A673 (cell line): ENCODE data around the gene EFTUD2. TPM values are rescaled to one million over a fixed set of nuclear protein-coding genes. Genes with fewer than 3 reads are reported as not detected.

Source experiments
- BruUV-seq: library from RNA; stranded (reverse); fragments of 400-500 nt; replicated peaks from 2 replicates; lab custom pipeline; 2021; lab: Mats Ljungman, UMichigan
- CTCF ChIA-PET: fragments of 300-600 bp; sonication (Branson Sonifier 250); formaldehyde crosslinking; loops from one replicate; lab custom pipeline; 2022; ENCODE audit warnings: antibody characterized with exemption; lab: Charles Lee
- POLR2A ChIA-PET: fragments of 300-600 bp; sonication (Branson Sonifier 250); formaldehyde crosslinking; loops from one replicate; lab custom pipeline; 2022; ENCODE audit warnings: antibody characterized with exemption; ENCODE audit not compliant: low non-redundant PET; lab: Charles Lee
- DNase-seq: peaks from one replicate; pipeline ENCODE4 v3.0.0-alpha.2; 2015; ENCODE audit warnings: low spot score
- H3K27ac ChIP-seq: fragments of 200-600 bp; sonication (generic); 2 replicates; pipeline ENCODE4 v1.5.1; 2016; ENCODE audit warnings: mixed run types, low read depth, mild to moderate bottlenecking, mixed read lengths, antibody characterized with exemption, low read length; ENCODE audit not compliant: poor library complexity, severe bottlenecking
- H3K27me3 ChIP-seq: fragments of 200-600 bp; sonication (generic); replicated peaks from 2 replicates; pipeline ENCODE4 v1.6.1; 2017; ENCODE audit warnings: mixed run types, low read depth, mild to moderate bottlenecking, mixed read lengths, antibody characterized with exemption, low read length; ENCODE audit not compliant: insufficient read depth, poor library complexity
- H3K36me3 ChIP-seq: fragments of 200-600 bp; sonication (generic); 2 replicates; pipeline ENCODE4 v1.6.1; 2016; ENCODE audit warnings: mixed run types, mild to moderate bottlenecking, mixed read lengths, antibody characterized with exemption, low read length; ENCODE audit not compliant: insufficient read depth, poor library complexity, severe bottlenecking
- H3K4me1 ChIP-seq: fragments of 200-600 bp; sonication (generic); 2 replicates; pipeline ENCODE4 v1.6.1; 2017; ENCODE audit warnings: mixed run types, mild to moderate bottlenecking, mixed read lengths, antibody characterized with exemption, low read length; ENCODE audit not compliant: insufficient read depth, poor library complexity, severe bottlenecking
- H3K4me3 ChIP-seq: fragments of 200-600 bp; sonication (generic); 2 replicates; pipeline ENCODE4 v1.5.1; 2016; ENCODE audit warnings: low read depth, mixed run types, mild to moderate bottlenecking, mixed read lengths, low read length; ENCODE audit not compliant: poor library complexity, severe bottlenecking
- H3K9me3 ChIP-seq: fragments of 200-600 bp; sonication (generic); 2 replicates; pipeline ENCODE4 v1.6.1; 2016; ENCODE audit warnings: mixed run types, low read depth, mild to moderate bottlenecking, mixed read lengths, antibody characterized with exemption, low read length; ENCODE audit not compliant: poor library complexity, severe bottlenecking
- EZH2 ChIP-seq: fragments of 200-600 bp; sonication (generic); IDR thresholded peaks from 2 replicates; pipeline ENCODE4 v1.6.1; 2017; ENCODE audit warnings: borderline replicate concordance, low read depth, mild to moderate bottlenecking, mixed read lengths, antibody characterized with exemption, low read length; ENCODE audit not compliant: poor library complexity, severe bottlenecking
- intact Hi-C: fragments of 100-400 bp; cut with micrococcal nuclease; formaldehyde crosslinking; loops from one replicate; pipeline ENCODE4 v1.10.0; 2022; ENCODE audit not compliant: unreplicated experiment
- total RNA-seq: library from RNA; stranded (reverse); gene quantifications from 2 replicates; pipeline ENCODE4 v1.2.3, GENCODE V29; 2021
- TF ChIP-seq, protein P1 (sequence below): fragments of 300-800, 200-600 bp; sonication (generic); conservative IDR thresholded peaks from 2 replicates; pipeline ENCODE4 v1.5.1; 2017; ENCODE audit warnings: low read depth, mild to moderate bottlenecking, antibody characterized with exemption, low read length, moderate library complexity, mixed read lengths

The EFTUD2 gene
- total RNA-seq, 1 experiment from 2014 or later = 144 TPM

DNA sequence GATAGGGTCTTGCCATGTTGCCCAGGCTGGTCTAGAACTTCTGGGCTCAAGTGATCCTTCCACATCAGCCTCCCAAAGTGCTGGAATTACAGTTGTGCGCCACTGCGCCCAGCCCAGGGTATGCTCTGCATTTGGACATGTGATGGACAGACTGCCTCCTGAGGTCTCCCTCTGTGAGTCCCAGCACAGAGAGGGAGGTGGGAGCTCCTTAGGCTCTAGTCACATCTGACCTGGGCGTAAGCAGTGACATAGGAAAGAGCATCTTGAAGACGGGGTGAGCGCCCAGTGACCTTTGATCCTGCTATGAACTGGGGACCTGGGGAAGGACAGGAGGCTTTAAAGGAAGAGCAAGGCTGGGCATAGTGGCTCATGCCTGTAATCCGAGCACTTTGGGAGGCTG lies 18.2 kb upstream of the EFTUD2 start:
- TF ChIP-seq, protein P1, sequence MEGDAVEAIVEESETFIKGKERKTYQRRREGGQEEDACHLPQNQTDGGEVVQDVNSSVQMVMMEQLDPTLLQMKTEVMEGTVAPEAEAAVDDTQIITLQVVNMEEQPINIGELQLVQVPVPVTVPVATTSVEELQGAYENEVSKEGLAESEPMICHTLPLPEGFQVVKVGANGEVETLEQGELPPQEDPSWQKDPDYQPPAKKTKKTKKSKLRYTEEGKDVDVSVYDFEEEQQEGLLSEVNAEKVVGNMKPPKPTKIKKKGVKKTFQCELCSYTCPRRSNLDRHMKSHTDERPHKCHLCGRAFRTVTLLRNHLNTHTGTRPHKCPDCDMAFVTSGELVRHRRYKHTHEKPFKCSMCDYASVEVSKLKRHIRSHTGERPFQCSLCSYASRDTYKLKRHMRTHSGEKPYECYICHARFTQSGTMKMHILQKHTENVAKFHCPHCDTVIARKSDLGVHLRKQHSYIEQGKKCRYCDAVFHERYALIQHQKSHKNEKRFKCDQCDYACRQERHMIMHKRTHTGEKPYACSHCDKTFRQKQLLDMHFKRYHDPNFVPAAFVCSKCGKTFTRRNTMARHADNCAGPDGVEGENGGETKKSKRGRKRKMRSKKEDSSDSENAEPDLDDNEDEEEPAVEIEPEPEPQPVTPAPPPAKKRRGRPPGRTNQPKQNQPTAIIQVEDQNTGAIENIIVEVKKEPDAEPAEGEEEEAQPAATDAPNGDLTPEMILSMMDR = no peak
- TF ChIP-seq EZH2 = no peak
- no peaks in the 10 kb centered on the region for H3K4me1 ChIP-seq
- DNase-seq = no peak
- no peaks in the 10 kb centered on the region for H3K36me3 ChIP-seq
- CTCF ChIA-PET = no interaction called here
- no peaks in the 10 kb centered on the region for H3K27me3 ChIP-seq
- no peak overlapping the region for H3K27ac ChIP-seq
- H3K9me3 ChIP-seq = no peaks in the 10 kb centered on the region
- no TSS peak for BruUV-seq
- H3K4me3 ChIP-seq = no peak overlapping the region
- intact Hi-C loops = no loop called here
- POLR2A ChIA-PET = no interaction called here

DNA sequence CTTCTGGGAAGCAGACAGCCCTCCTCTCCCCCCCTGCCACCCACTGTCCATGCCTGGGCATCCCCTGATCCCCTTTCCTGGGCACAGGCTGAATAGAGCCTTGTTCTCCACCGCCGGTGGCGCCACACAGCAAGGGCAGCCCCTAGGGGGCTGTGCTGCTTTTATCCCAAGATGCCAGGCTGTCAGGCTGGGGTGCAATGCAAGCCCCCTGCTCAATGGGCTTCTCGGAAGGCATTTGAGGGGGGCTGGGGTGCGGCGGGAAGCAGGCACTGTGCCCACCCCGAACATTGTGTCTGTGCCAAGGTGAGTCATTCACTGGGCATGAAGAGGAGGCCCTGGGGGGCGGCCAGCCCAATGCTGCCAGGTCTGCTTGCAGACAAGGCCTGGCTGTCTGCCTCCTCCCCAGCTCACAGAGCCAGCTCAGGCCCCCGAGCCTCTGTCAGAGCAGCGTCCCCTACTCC lies 17.6 kb upstream of the EFTUD2 start:
- no peaks in the 10 kb centered on the region for H3K9me3 ChIP-seq
- no TSS peak for BruUV-seq
- no peak overlapping the region for H3K4me3 ChIP-seq
- no peaks in the 10 kb centered on the region for H3K4me1 ChIP-seq
- no peak for DNase-seq
- H3K27ac ChIP-seq = no peak overlapping the region
- no peaks in the 10 kb centered on the region for H3K27me3 ChIP-seq
- H3K36me3 ChIP-seq = no peaks in the 10 kb centered on the region
- intact Hi-C loops = no loop called here
- TF ChIP-seq, protein P1 = no peak
- no peak for TF ChIP-seq EZH2
- CTCF ChIA-PET = interaction anchor here (0.6 to 0.7 kb wide), 3 partner anchors 91 to 138 kb away, joined by 4 to 17 read pairs (median 13); no protein-coding TSS in a partner anchor
- POLR2A ChIA-PET = no interaction called here

DNA sequence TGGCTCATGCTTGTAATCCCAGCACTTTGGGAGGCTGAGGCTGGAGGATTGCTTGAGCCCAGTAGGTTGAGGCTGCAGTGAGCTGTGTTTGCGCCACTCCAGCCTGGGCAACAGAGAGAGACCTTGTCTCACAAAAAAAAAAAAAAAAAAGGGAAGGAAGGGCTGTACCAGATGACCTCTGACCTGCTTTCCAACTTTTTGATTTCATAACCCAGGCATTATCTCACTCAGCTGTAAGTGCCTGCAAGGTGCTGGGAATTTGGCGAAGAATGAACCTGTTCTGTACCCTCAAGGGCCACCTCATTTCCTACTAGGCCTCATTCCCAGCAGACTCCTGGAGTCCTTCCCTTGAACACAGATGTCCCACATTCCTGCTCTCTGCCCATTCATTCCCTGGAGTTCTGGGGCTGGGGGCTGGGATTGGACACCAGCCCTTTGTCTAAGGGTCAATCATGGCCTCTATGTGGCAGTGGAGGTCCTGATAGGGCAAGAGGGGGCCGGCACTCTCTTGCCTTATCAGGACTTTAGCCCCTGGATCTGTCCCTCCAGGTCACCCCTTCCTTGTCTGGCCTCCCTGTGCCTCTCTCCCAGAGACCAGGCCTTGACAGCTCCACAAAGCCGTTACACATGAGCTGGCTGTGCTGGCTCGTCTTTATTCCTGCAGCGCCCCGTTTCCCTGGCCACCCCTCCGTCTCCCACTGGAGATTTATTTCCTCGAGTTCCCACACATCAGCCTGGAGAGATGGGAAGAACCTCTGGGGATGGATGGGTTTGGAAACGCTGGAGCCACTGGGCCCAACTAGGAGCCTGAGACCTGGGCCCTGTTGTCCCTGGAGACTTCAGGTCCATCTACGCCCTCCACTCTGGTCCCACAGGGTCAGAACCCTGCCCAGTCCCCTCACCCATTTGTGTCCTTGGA lies 16.9 kb upstream of the EFTUD2 start:
- Histone ChIP-seq H3K36me3 (no peaks in the 10 kb centered on the region), H3K27me3 (no peaks in the 10 kb centered on the region), H3K4me1 (no peaks in the 10 kb centered on the region), H3K9me3 (no peaks in the 10 kb centered on the region), H3K27ac (no peak overlapping the region), H3K4me3 (no peak overlapping the region)
- ChIA-PET POLR2A (no interaction called here), CTCF (interaction anchor here (0.6 to 0.7 kb wide), 3 partner anchors 92 to 138 kb away, joined by 4 to 17 read pairs (median 13); no protein-coding TSS in a partner anchor)
- no peak for DNase-seq
- intact Hi-C loops = no loop called here
- BruUV-seq = no TSS peak
- TF ChIP-seq EZH2 = no peak
- TF ChIP-seq, protein P1 = no peak
